ENCODE data around the gene TREML1. TPM values are rescaled to one million over a fixed set of nuclear protein-coding genes. Genes with fewer than 3 reads are reported as not detected.

TREML1 gene
- total and polyA plus RNA-seq, 7 donors, result 0.04 to 0.39 TPM; not detected in 5

- H3K36me3 ChIP-seq (ENCODE audit: insufficient read depth in 1 of 2, low read depth in 1 of 2), result peaks cover 3 to 20% of the 10 kb centered on the region in 2 donors
- 90 to 95% (median 95%) methylated on average over 3 of the region's 3 CpGs for WGBS, 3 donors
- H3K4me1 ChIP-seq, result no peaks in the 10 kb centered on the region
- no peaks in the 10 kb centered on the region for H3K27me3 ChIP-seq (ENCODE audit: insufficient read depth in 3 of 3, low read length in 2 of 3)
- DNase-seq, result no peak
- no peak for ATAC-seq
- H3K9me3 ChIP-seq, result no peaks in the 10 kb centered on the region
- intact Hi-C loops (cut with DNase I), result no loop called here
- no peak for TF ChIP-seq CTCF (IDR thresholded peaks at IDR 0.05)
- H3K27ac ChIP-seq, result no peak overlapping the region
- H3K4me3 ChIP-seq, result no peak overlapping the region
Measured at GRCh38 chr6:41111017-41111416, 43.1 kb downstream of the TREML1 start.

- DNase-seq (no peak), ATAC-seq (no peak)
- Histone ChIP-seq H3K9me3 (no peaks in the 10 kb centered on the region), H3K27me3 (ENCODE audit: insufficient read depth in 3 of 3, low read length in 2 of 3) (no peaks in the 10 kb centered on the region), H3K4me1 (peaks cover under 1% of the 10 kb centered on the region), H3K36me3 (ENCODE audit: insufficient read depth in 1 of 2, low read depth in 1 of 2) (peaks cover 2 to 26% of the 10 kb centered on the region in 2 donors), H3K27ac (no peak overlapping the region), H3K4me3 (no peak overlapping the region)
- TF ChIP-seq CTCF (IDR thresholded peaks at IDR 0.05), result no peak
- intact Hi-C loops (cut with DNase I), result no loop called here
- 96 to 98% (median 97%) methylated on average over 3 of the region's 3 CpGs for WGBS, 3 donors
Measured at GRCh38 chr6:41103847-41104246, 50.3 kb downstream of the TREML1 start.

GRCh38 chr6:41100871-41101287, 53.3 kb downstream of the TREML1 start:
- Histone ChIP-seq H3K36me3 (ENCODE audit: insufficient read depth in 1 of 2, low read depth in 1 of 2) (peaks cover 15 to 51% of the 10 kb centered on the region in 2 donors), H3K27me3 (ENCODE audit: insufficient read depth in 3 of 3, low read length in 2 of 3) (no peaks in the 10 kb centered on the region), H3K4me3 (no peak overlapping the region), H3K4me1 (peaks cover 16% of the 10 kb centered on the region), H3K9me3 (no peaks in the 10 kb centered on the region), H3K27ac (no peak overlapping the region)
- intact Hi-C loops (cut with DNase I), result no loop called here
- DNase-seq, result peak in 1 of 2 donors; percentile 42
- 79 to 86% (median 84%) methylated on average over 42 of the region's 42 CpGs for WGBS, 3 donors
- TF ChIP-seq CTCF (IDR thresholded peaks at IDR 0.05), result no peak
- peak in 1 of 4 donors; percentile 17 for ATAC-seq

Other genes starting within 250 kb of the TREML1 start
- under 1 TPM; 0.14 to 0.43 (median 0.28) TPM for gene UNC5CL, start 115.1 kb downstream of the TREML1 start, total RNA-seq
- under 1 TPM; 0.18 to 0.90 (median 0.33) TPM for gene UNC5CL, start 115.1 kb downstream of the TREML1 start, polyA plus RNA-seq
- gene TSPO2, start 111.9 kb downstream of the TREML1 start, total RNA-seq, result under 1 TPM in 1 of 4 donors, not detected in 3; 0.27 TPM
- not detected for gene TSPO2, start 111.9 kb downstream of the TREML1 start, polyA plus RNA-seq
- 100 to 1,000 TPM; 135 to 511 (median 272) TPM for gene APOBEC2, start 101.1 kb downstream of the TREML1 start, total RNA-seq
- gene APOBEC2, start 101.1 kb downstream of the TREML1 start, polyA plus RNA-seq, result 100 to 1,000 TPM in 1 of 3 donors, 10 to 100 TPM in 2; 16.4 to 141 (median 80.7) TPM
- gene OARD1, start 82.0 kb downstream of the TREML1 start, total RNA-seq, result 10 to 100 TPM; 13.5 to 23.4 (median 16.6) TPM
- 10 to 100 TPM; 24.6 to 74.6 (median 52.3) TPM for gene OARD1, start 82.0 kb downstream of the TREML1 start, polyA plus RNA-seq
- gene NFYA, start 81.4 kb downstream of the TREML1 start, total RNA-seq, result 10 to 100 TPM; 11.8 to 14.1 (median 13.0) TPM
- gene NFYA, start 81.4 kb downstream of the TREML1 start, polyA plus RNA-seq, result 10 to 100 TPM in 2 of 3 donors, 1 to 10 TPM in 1; 2.7 to 14.2 (median 10.4) TPM
- under 1 TPM in 3 of 4 donors, not detected in 1; 0.42 to 0.73 (median 0.49) TPM for gene TREM2, start 8.8 kb upstream of the TREML1 start, total RNA-seq
- gene TREM2, start 8.8 kb upstream of the TREML1 start, polyA plus RNA-seq, result under 1 TPM; 0.12 to 0.38 (median 0.17) TPM
- gene TREML2, start 46.8 kb upstream of the TREML1 start, total RNA-seq, result under 1 TPM; 0.06 to 0.20 (median 0.10) TPM
- gene TREML2, start 46.8 kb upstream of the TREML1 start, polyA plus RNA-seq, result under 1 TPM in 1 of 3 donors, not detected in 2; 0.01 TPM
- not detected for gene TREML4, start 74.0 kb upstream of the TREML1 start, total RNA-seq
- under 1 TPM in 1 of 3 donors, not detected in 2; 0.01 TPM for gene TREML4, start 74.0 kb upstream of the TREML1 start, polyA plus RNA-seq
- gene TREM1, start 132.3 kb upstream of the TREML1 start, total RNA-seq, result 1 to 10 TPM in 1 of 4 donors, under 1 TPM in 3; 0.54 to 3.0 (median 0.65) TPM
- 1 to 10 TPM in 1 of 3 donors, under 1 TPM in 2; 0.21 to 4.0 (median 0.26) TPM for gene TREM1, start 132.3 kb upstream of the TREML1 start, polyA plus RNA-seq
- gene NCR2, start 181.3 kb upstream of the TREML1 start, total RNA-seq, result not detected
- not detected for gene NCR2, start 181.3 kb upstream of the TREML1 start, polyA plus RNA-seq